Cardiac atrium fibroblast (primary cell): ENCODE results near the gene UBE2C. TPM values are rescaled to one million over a fixed set of nuclear protein-coding genes. Genes with fewer than 3 reads are reported as not detected.

Experiments used
- total RNA-seq: library from RNA; depleted of rRNA; stranded (reverse); fragments of >200 nt; gene quantifications from 2 replicates; pipeline ENCODE4 v1.2.3, GENCODE V29; 2015

Gene UBE2C
- 19.6 and 32.7 TPM in 2 replicates for total RNA-seq

DNA sequence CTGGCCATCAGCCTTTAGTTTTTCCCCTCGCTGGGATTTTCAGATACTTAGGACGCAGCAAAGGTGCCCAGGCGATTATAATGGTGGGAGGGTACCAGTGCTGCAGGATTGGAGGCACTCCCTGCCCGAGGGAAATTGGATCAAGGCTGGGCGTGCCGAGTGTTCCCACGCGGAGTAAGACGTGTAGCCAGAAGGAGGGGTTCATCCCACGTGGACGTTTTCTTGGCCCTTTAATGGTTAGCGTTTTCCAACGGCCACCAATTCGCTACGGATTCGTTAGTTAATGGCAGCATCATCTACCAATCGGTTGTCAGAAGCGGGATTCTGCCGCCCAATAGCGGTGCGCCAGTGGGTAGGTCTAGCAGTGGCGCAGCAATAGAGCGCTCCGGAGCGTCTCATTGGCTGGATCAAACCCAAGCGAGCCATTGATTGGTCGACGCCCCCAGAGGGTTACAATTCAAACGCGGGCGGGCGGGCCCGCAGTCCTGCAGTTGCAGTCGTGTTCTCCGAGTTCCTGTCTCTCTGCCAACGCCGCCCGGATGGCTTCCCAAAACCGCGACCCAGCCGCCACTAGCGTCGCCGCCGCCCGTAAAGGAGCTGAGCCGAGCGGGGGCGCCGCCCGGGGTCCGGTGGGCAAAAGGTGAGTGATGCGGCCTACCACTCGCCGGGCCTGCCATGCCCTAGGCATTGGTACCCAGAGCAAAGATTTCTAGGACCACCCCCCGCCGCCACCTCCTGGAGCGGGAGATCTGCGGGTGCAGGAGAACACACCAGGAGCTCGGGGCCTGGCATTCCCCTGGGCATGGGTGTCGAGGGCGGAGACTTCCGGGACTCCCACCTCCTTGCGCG lies at the start of gene UBE2C:
Gene UBE2C (plus strand): TSS at position 488 of the 849 bp plus-strand sequence. CDS start 52 bp downstream, at position 540.

DNA sequence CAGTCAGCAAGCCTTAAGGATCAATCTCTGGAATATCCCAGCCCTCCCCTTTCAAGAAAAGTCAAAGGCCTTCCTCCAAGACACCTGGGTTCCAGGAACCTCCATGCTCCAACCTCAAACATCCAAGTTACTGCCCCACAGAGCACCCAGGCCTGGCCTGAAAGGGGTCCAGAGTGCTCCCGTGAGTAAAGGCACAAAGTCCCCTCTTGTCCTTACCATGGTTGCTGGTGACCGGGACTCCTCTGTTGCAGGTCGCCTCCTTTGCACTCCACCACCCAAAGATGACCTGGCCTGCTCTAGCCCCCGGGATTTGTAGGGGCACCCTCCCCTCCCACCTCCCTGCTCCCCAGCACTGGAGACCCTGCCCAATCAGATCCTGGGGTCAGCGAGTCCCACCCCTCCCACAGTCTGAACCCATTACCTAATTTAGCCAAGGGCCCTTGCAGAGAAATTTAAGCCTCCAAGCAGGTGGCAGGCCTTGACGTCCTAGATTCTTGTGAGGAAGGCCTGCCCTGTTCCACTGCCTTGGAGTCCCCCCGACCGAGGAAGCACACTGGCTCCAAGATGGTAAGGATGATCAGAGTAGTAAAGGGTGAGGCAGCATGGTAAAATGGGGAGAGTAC lies 14.7 kb downstream of the UBE2C start, which contains the start of gene TNNC2:
Gene TNNC2 (minus strand): TSS at position 283 of the 623 bp plus-strand sequence. CDS start 64 bp downstream, at position 219.

DNA sequence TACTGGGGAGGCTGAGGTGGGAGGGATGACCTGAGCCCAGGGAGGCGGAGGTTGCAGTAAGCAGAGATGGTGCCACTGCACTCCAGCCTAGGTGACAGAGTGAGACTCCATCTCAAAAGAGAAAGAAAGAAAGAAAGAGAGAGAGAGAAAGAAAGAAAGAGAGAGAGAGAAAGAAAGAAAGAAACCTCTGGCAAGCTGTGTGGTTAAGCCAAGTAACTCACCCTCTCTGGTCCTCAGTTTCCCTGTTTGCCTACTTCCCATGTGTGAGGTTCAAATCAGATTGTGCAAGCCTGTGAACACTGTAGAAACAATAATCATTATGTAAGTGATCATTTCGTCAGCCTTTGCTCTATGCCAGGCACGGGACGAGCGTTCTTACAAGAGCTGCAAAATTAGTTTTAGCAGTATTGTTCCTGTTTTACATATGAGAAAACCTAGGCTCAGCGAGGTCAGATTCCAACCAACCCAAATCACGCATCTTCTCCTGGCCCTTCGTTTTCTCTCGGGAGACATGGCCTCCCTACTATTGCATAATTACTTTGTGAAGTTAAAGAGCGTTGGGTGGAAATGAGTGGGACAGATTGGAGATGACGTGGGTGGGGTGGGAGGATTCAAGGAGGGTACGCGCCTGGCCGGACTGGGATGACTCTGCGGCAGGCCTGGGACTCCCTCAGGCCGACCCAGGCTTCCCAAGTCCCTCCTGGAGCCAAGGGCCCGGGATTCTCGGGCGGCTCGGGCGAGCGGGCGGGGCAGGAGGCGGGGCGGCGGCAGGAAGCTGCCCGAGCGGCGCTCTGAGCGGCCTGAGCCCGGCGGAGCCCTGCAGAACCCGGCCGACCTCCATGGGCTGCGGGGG lies 20.8 kb downstream of the UBE2C start, which contains the start of gene SNX21:
Gene SNX21 (plus strand): TSS at position 770 of the 853 bp plus-strand sequence. CDS start 121 bp downstream, outside the sequence.

DNA sequence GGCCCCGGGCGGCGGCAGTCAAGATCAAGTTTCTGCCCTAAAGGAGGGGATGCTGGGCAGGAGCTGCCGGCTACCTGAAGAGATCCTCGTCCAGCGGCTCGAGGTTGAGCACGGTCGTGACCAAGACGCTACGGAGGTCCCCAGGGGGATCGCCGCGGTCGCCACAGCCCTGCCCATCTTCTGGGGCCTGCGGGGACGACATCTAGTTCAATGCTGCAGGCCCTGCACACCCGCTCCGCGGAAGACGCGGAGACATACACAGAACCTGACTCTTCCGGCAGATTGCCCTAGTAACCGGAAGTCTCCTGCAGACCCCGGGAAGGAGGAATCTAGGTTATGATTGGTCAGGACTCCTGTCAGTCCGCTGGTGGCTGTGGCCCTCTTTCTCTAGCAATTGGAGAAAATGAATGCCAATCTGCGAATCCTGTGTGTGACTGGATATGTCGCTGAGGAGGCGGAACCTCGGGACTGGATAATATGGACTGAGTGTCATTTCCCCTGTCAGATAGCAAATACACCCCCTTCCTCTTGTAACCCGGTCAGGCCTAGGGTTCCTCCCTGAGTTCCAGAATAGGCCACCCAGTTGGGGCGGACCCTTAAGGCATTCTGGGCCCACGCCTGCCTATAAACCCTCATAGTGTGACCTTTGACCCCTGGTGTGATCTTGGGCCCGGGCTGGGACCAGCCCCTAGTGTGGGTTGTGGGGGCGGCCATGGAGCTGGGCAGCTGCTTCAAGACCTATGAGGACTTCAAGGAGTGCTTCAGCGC lies 44.9 kb downstream of the UBE2C start, which contains the start of the genes ACOT8 and ZSWIM3:
Gene ACOT8 (minus strand): TSS at position 279 of the 768 bp plus-strand sequence. CDS start 77 bp downstream, at position 202.
Gene ZSWIM3 (plus strand): TSS at position 501 of the 768 bp plus-strand sequence. CDS start 212 bp downstream, at position 713.

Other genes with a start within 250 kb of the UBE2C start
- not detected in 2 replicates for gene WFDC8, start 233.4 kb upstream of the UBE2C start, total RNA-seq
- gene WFDC10A, start 182.9 kb upstream of the UBE2C start, total RNA-seq, result not detected in 2 replicates
- not detected in 2 replicates for gene WFDC9, start 181.4 kb upstream of the UBE2C start, total RNA-seq
- not detected in 2 replicates for gene WFDC11, start 142.4 kb upstream of the UBE2C start, total RNA-seq
- gene WFDC13, start 110.6 kb upstream of the UBE2C start, total RNA-seq, result not detected in 2 replicates
- gene WFDC10B, start 107.6 kb upstream of the UBE2C start, total RNA-seq, result not detected in 2 replicates
- not detected in 2 replicates for gene SPINT4, start 90.3 kb upstream of the UBE2C start, total RNA-seq
- not detected in 2 replicates for gene WFDC3, start 20.8 kb upstream of the UBE2C start, total RNA-seq
- gene DNTTIP1, start 20.7 kb upstream of the UBE2C start, total RNA-seq, result 17.2 and 25.1 TPM in 2 replicates
- not detected in 2 replicates for gene TNNC2, start 14.7 kb downstream of the UBE2C start, total RNA-seq
- gene SNX21, start 21.2 kb downstream of the UBE2C start, total RNA-seq, result 33.6 and 41.5 TPM in 2 replicates
- gene ACOT8, start 44.7 kb downstream of the UBE2C start, total RNA-seq, result 45.3 and 87.3 TPM in 2 replicates
- 2.9 and 6.1 TPM in 2 replicates for gene ZSWIM3, start 45.0 kb downstream of the UBE2C start, total RNA-seq
- gene ZSWIM1, start 68.6 kb downstream of the UBE2C start, total RNA-seq, result 9.4 and 9.9 TPM in 2 replicates
- not detected in 2 replicates for gene SPATA25, start 75.0 kb downstream of the UBE2C start, total RNA-seq
- gene NEURL2, start 78.6 kb downstream of the UBE2C start, total RNA-seq, result 1.1 and 1.9 TPM in 2 replicates
- gene CTSA, start 78.7 kb downstream of the UBE2C start, total RNA-seq, result 134 and 149 TPM in 2 replicates
- 60.6 and 107 TPM in 2 replicates for gene PLTP, start 99.5 kb downstream of the UBE2C start, total RNA-seq
- 9.2 and 17.3 TPM in 2 replicates for gene PCIF1, start 122.0 kb downstream of the UBE2C start, total RNA-seq
- 7.9 and 17.0 TPM in 2 replicates for gene ZNF335, start 159.6 kb downstream of the UBE2C start, total RNA-seq
- 0.81 TPM in 1 of 2 replicates, not detected in the other for gene MMP9, start 196.3 kb downstream of the UBE2C start, total RNA-seq
- gene SLC12A5, start 216.6 kb downstream of the UBE2C start, total RNA-seq, result 2.5 TPM in 1 of 2 replicates, not detected in the other